HepG2 (cell line): ENCODE measurements around the gene ATRAID. TPM values are rescaled to one million over a fixed set of nuclear protein-coding genes. Genes with fewer than 3 reads are reported as not detected.

Experiments
- GMEB1 ChIP-seq: sonication (generic); formaldehyde crosslinking; IDR thresholded peaks from 2 replicates; pipeline ENCODE4 v1.5.1; 2020; ENCODE audit warnings: missing genetic modification reagents, mild to moderate bottlenecking, borderline replicate concordance
- HMGXB3 ChIP-seq: sonication (generic); formaldehyde crosslinking; IDR thresholded peaks from 2 replicates; pipeline ENCODE4 v1.4.0; 2020; ENCODE audit warnings: missing genetic modification reagents, borderline replicate concordance
- MBNL3 ChIP-seq: fragments of 250-450 bp; sonication (Bioruptor Pico); conservative IDR thresholded peaks from 2 replicates; pipeline ENCODE4 v1.8.0; 2022; ENCODE audit warnings: mild to moderate bottlenecking, inconsistent platforms
- MTA3 ChIP-seq: sonication (generic); formaldehyde crosslinking; IDR thresholded peaks from 2 replicates; pipeline ENCODE4 v1.4.0; 2020; ENCODE audit warnings: missing genetic modification reagents
- POGZ ChIP-seq: sonication (generic); formaldehyde crosslinking; IDR thresholded peaks from 2 replicates; pipeline ENCODE4 v1.4.0; 2020; ENCODE audit warnings: mild to moderate bottlenecking, missing genetic modification reagents
- SIN3B ChIP-seq: fragments of 150-350 bp; IDR thresholded peaks from 2 replicates; pipeline ENCODE4 v1.6.1; 2014; ENCODE audit warnings: low read length
- SMYD3 ChIP-seq: sonication (generic); formaldehyde crosslinking; IDR thresholded peaks from 2 replicates; pipeline ENCODE4 v1.8.1; 2023; ENCODE audit warnings: mild to moderate bottlenecking, missing genetic modification reagents
- SNAPC2 ChIP-seq: sonication (generic); formaldehyde crosslinking; IDR thresholded peaks from 2 replicates; pipeline ENCODE4 v1.8.1; 2022; ENCODE audit warnings: mild to moderate bottlenecking, missing genetic modification reagents
- STAT6 ChIP-seq: sonication (generic); formaldehyde crosslinking; IDR thresholded peaks from 2 replicates; pipeline ENCODE4 v1.4.0; 2020; ENCODE audit warnings: missing genetic modification reagents, mild to moderate bottlenecking, borderline replicate concordance
- TBX3 ChIP-seq: fragments of 450-650 bp; IDR thresholded peaks from 2 replicates; pipeline ENCODE4 v1.6.1; 2017; ENCODE audit warnings: antibody characterized with exemption, mild to moderate bottlenecking, inconsistent platforms, borderline replicate concordance
- TP53 ChIP-seq: sonication (generic); formaldehyde crosslinking; conservative IDR thresholded peaks from 2 replicates; pipeline ENCODE4 v1.4.0; 2020; ENCODE audit warnings: missing genetic modification reagents
- ZFP82 ChIP-seq: sonication (generic); formaldehyde crosslinking; IDR thresholded peaks from 2 replicates; pipeline ENCODE4 v1.5.1; 2020; ENCODE audit warnings: mild to moderate bottlenecking, missing genetic modification reagents, borderline replicate concordance
- ZNF207 ChIP-seq: fragments of 450-650 bp; IDR thresholded peaks from 2 replicates; pipeline ENCODE4 v1.6.1; 2016; ENCODE audit warnings: antibody characterized with exemption, borderline replicate concordance
- ZNF232 ChIP-seq: sonication (generic); formaldehyde crosslinking; IDR thresholded peaks from 2 replicates; pipeline ENCODE4 v1.4.0; 2020; ENCODE audit warnings: missing genetic modification reagents, borderline replicate concordance
- ZNF343 ChIP-seq: sonication (generic); formaldehyde crosslinking; IDR thresholded peaks from 2 replicates; pipeline ENCODE4 v1.4.0; 2020; ENCODE audit warnings: mild to moderate bottlenecking, missing genetic modification reagents
- ZNF510 ChIP-seq: sonication (generic); formaldehyde crosslinking; IDR thresholded peaks from 2 replicates; pipeline ENCODE4 v1.4.0; 2020; ENCODE audit warnings: low read depth, mild to moderate bottlenecking, missing genetic modification reagents
- ZNF550 ChIP-seq: sonication (generic); formaldehyde crosslinking; IDR thresholded peaks from 2 replicates; pipeline ENCODE4 v1.4.0; 2020; ENCODE audit warnings: mild to moderate bottlenecking, missing genetic modification reagents, borderline replicate concordance
- ZNF660 ChIP-seq: sonication (generic); formaldehyde crosslinking; IDR thresholded peaks from 2 replicates; pipeline ENCODE4 v1.5.1; 2020; ENCODE audit warnings: mild to moderate bottlenecking, low read depth, missing genetic modification reagents, borderline replicate concordance
- polyA plus RNA-seq, 8 experiments: library from polyadenylated mRNA; depleted of rRNA in 3 of 8; stranded (reverse) in 7 of 8; unstranded in 1 of 8; fragments of >200 nt; fragmentation: Illumina TruSeq in 4 of 8; extraction: Trizol in 4 of 8; gene quantifications; 2 replicates each; pipeline versions ENCODE4 v1.2.1 to v1.2.3, GENCODE V29; 2011 to 2016; ENCODE audit warnings: low read depth in 4 of 8, missing spikeins in 1 of 8, mixed read lengths in 1 of 8; ENCODE audit not compliant: insufficient read depth in 1 of 8
- total RNA-seq, 5 experiments: library from RNA; depleted of rRNA; stranded (reverse); fragments of >200 nt; fragmentation: Illumina TruSeq; extraction: Trizol; gene quantifications; 2 replicates each; pipeline ENCODE4 v1.2.3, GENCODE V29; 2016; ENCODE audit warnings: low read depth in 1 of 5

Gene ATRAID
- total and polyA plus RNA-seq, 2 of the 13 experiments (the other 11 are each of a cell fraction or from before 2014, with no cell fraction given), result 207 to 382 TPM

GRCh38 chr2:27212626-27213471 is 1.0 kb downstream of the ATRAID start (continued):
- TF ChIP-seq MBNL3 (CRISPR knock-in tag), result no peak
- TF ChIP-seq ZNF550 (CRISPR knock-in tag), result no peak
- no peak for TF ChIP-seq ZNF343 (CRISPR knock-in tag)
- no peak for TF ChIP-seq ZNF207
- TF ChIP-seq ZFP82 (CRISPR knock-in tag), result peak; percentile 38; the same call in 1 of the 2 replicates
- no peak for TF ChIP-seq TBX3
- TF ChIP-seq SNAPC2 (CRISPR knock-in tag), result no peak; the same call in 1 of the 2 replicates
- TF ChIP-seq ZNF660 (CRISPR knock-in tag), result no peak
- TF ChIP-seq SMYD3 (CRISPR knock-in tag), result peak; percentile 15; the same call in 1 of the 2 replicates
- TF ChIP-seq TP53 (CRISPR knock-in tag), result no peak; the same call in 1 of the 2 replicates
- TF ChIP-seq SIN3B, result no peak
- TF ChIP-seq ZNF510 (CRISPR knock-in tag), result 0 out of 2 replicates have a peak, but pooled peaks have one; percentile 1
- TF ChIP-seq GMEB1, result no peak
- TF ChIP-seq HMGXB3 (CRISPR knock-in tag), result no peak; the same call in 1 of the 2 replicates
- no peak for TF ChIP-seq POGZ (CRISPR knock-in tag)
- peak; percentile 51; the same call in 1 of the 2 replicates for TF ChIP-seq ZNF232
- TF ChIP-seq STAT6, result no peak; the same call in 1 of the 2 replicates
- TF ChIP-seq MTA3, result no peak
